GM18867 (cell line): ENCODE data around the gene B4GALT1.

Source experiments
- ATAC-seq: cut with Tn5 transposase; IDR thresholded peaks from one replicate; pipeline ENCODE4 v1.9.1; 2021; ENCODE audit warnings: mild to moderate bottlenecking, moderate library complexity; ENCODE audit not compliant: unreplicated experiment

B4GALT1 gene

GRCh38 chr9:33125871-33126823 lies 41.0 kb downstream of the B4GALT1 start:
- no peak for ATAC-seq

DNA sequence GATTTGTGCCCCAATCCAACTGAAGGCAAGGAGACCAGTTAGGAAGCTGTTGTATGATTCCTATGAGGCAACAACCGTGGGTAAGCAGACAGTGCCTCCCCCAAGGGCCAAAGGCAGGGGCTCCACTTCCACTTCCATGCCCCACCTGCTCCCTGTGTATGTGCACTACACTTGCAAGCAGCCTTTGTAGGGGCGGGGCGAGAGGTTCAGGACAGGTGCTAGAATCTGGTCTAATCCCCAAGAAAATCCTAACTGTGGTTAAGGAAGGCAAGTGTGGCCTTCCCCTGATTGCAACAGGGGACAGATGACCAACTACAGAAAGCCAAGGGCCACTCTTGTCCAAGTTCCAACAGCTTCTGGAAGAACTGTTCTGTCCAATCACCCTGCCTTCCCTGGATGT lies 41.7 kb downstream of the B4GALT1 start:
- ATAC-seq: no peak

GRCh38 chr9:33124751-33125381 lies 42.3 kb downstream of the B4GALT1 start:
- peak; percentile 46 for ATAC-seq

- ATAC-seq: no peak
Observed at GRCh38 chr9:33124046-33124445, 43.1 kb downstream of the B4GALT1 start.

DNA sequence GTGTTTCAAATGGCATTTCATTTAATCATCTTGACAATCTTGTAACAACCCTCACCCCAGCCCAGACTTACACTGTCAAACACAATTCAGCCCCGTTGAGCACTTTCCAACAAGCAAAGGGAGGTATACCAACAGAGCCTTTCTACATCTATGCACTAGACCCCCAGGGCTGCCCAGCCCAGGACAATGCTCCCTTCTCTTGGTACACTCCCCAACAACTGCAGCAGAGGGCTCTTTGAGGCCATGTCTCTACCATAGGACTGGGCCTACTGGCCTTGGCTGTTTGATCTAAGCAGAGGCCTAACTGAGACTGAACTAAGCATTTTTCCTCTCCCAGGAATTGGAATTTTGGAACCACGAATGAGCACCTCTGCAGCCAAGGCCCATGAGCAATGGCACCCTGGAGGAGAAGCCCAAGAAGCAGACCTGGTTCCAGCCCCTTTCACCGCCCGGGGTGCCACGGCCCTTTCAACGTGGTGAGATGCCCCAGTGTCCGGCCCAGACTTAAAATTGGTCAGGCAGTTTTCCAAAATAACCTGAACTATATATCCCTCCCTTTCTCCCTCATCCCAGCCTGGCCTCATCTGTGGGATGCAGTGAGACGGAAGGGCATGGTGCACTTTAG lies 43.6 kb downstream of the B4GALT1 start:
- ATAC-seq: no peak

DNA sequence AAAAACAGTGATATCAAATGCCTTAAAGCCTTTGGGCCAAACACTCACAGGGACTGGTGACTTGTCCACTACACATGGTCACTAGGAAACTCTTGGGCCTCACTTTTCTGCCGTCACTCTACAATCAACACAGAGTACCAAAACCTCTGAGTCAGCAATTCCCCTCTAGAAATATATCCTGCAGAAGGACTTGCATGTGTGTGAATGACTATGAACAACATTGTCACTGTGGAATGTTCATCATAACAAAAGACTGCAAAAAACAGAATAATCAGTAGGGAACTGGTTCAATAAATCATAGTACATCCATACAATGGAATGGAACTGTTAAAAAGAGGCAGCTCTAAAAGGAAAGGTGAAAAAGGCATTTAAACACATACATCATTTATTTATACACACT lies 46.5 kb downstream of the B4GALT1 start:
- no peak for ATAC-seq

- no peak for ATAC-seq
Observed at GRCh38 chr9:33117796-33118195, 49.3 kb downstream of the B4GALT1 start.

- ATAC-seq: no peak
Observed at GRCh38 chr9:33117306-33117705, 49.8 kb downstream of the B4GALT1 start.

GRCh38 chr9:33116860-33117259 lies 50.3 kb downstream of the B4GALT1 start:
- ATAC-seq: no peak

DNA sequence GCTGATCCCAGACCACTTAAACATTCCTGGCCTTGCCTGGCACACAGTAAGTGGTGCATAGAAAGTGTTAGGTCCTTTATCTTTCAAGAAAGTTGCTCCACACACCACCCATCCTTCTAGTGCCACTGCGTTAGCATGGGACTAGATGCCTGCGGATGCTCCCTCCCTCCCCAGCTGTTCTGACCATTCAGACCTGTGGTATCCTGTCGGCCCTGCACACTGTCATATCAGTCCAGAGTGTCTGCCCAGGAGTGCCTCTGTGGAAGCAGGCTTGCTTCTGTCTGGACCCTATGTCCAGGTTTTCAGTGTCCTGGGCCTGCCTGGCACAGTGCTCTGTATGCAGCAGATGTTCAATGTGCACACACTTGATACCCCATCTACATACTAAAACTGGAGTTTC lies 52.4 kb downstream of the B4GALT1 start:
- no peak for ATAC-seq

DNA sequence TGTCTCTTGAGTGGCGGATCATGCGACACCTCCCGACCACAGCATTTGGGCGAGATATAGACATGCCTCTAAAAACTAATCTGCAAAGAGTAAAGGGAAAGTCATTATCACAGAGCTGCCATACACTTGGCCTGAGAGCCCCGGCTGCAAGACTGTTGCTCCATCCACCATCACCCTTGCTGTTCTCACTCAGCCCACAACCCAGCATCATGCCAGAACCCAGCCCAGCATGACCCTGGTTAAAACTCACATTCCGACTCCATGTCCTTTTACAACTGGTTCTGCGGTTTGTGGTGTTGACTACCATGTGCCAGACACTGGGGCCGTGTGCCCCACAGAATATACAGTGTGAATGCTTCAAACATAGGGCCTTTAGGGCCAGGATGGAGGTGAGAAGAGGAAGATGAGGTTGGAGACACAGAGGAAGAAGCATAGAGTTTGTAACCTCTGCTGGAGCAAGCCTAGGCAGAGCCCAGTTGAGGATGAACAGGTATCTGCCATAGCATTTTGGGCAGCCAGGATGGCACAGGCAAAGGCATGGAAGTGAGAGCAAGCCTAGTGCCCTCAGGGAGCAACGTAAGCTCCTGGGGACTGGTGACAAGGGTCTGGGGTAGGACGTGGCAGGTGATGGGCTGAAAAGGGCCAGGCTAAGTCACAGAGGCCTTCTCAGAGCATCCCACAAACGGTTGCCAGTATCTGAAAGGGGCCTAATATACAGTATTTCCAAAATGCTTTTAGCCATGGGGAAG lies 53.2 kb downstream of the B4GALT1 start:
- no peak for ATAC-seq

GRCh38 chr9:33112094-33112493 lies 55.0 kb downstream of the B4GALT1 start:
- no peak for ATAC-seq

- ATAC-seq: no peak
Observed at GRCh38 chr9:33111631-33112030, 55.5 kb downstream of the B4GALT1 start.

DNA sequence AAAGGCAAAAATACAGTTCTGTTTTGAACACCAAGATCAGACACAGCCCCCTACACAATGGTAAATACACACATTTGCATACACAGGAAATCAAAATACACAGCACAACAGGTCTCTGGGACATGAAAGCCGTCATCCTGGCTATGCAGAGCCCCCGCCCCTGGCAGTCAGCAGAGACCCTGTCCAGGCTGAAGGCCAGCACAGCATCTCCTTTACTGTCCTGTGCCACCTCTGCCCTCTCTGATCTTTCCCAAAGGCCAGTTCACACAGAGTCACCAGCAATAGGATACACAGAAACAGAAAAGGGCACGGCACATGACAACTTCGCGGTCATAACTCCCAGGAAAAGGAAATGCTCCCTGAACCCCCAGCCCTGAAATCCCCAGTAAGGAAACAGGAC lies 56.5 kb downstream of the B4GALT1 start:
- no peak for ATAC-seq

DNA sequence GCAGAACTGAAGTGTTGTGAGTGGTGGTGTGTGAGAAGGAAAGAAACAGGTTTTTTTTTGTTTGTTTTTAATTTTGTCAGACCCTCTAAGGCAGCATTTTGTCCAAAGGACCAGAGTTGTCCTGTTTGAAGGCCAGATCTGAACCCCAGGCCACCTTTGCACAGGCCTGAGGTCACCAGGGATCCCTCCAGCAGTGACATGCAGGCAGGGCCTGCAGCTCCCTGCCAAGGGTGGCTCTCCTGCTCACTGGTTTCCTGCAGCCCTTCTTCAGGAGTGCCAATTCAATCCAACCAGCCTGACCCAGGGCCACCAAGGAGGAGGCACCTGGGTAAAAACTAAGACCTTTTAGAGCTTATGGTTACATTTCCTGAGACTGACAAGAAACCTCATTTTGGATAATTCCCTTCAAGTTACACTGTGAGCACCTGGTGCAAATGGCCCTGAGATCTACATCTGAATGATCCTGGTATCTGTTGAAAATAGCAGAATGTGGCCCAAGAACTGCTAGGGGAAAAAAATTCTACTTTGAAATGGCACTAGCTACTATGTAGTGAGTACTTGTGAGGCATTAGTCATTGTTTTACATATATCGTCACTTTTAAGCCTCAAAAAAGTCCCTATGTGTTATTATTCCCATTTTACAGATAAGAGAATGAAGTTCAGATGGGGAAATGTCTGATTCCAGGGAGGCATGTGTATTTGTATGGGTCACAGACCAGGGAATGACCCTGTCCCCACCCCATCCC lies 57.1 kb downstream of the B4GALT1 start:
- ATAC-seq: no peak

- ATAC-seq: no peak
Observed at GRCh38 chr9:33109097-33109496, 58.0 kb downstream of the B4GALT1 start.

GRCh38 chr9:33108472-33108871 lies 58.7 kb downstream of the B4GALT1 start:
- ATAC-seq: no peak

GRCh38 chr9:33107762-33108161 lies 59.4 kb downstream of the B4GALT1 start:
- ATAC-seq: no peak

DNA sequence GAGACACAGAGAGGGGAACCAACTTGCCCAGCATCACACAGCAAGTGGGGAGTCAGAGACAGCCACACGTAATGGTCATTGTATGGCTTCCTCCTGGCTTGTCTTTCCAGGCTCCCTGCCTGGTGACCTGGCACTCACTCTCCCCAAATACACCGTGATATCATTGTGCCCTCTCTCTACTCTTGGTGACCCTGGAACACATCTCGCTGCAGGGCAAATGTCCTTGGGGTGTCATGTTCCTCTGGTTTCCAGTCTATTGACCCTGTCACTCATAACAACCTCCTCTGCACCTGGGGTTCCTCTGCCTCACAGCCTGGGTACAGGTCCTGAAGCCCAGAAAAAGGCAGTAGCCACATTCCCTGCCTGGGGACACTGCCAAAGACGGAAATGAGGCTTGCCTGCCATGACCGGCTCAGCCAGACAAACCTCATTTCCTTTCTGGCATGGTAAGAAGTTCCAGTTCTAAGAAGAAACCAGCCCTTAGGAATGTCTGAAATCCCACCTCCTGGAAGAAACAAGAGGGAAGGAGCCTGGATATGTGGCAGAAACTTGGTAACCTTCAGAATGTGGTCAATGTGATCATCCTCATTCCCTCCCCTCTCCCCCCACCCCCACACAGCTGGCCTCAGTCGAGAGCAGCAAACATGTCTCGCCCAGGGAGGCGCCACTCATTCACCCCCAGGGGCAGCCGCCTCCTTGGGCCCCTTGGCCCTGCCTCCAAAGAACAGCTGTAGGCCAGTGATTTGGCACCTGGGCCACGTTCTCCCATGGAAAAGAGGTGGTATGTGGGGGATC lies 60.1 kb downstream of the B4GALT1 start:
- ATAC-seq: no peak

GRCh38 chr9:33106372-33106771 lies 60.8 kb downstream of the B4GALT1 start:
- no peak for ATAC-seq
